Measurements from ENCODE around the gene EFNA1.

Gene EFNA1

GRCh38 chr1:155081472-155082300 is 46.0 kb upstream of the EFNA1 start:
- POLR2A ChIA-PET = interaction anchor here (1.0 to 1.9 kb wide), 9 partner anchors 11 to 92 kb away, joined by 3 to 7 read pairs (median 5); partner anchors contain the start of genes ADAM15, DPM3 and KRTCAP2
- CTCF ChIA-PET = interaction anchor here (0.6 to 1.7 kb wide), 3 partner anchors 9 to 86 kb away, joined by 3 to 5 read pairs (median 4); no protein-coding TSS in a partner anchor
- 0 out of 2 replicates have a peak, but pooled peaks have one; percentile 31 for TF ChIP-seq L3MBTL2 (conservative IDR thresholded peaks at IDR 0.05)
- TF ChIP-seq ELF4 (IDR thresholded peaks at IDR 0.05) = no peak
- no peak for DNase-seq (ENCODE audit: extremely low spot score)

DNA sequence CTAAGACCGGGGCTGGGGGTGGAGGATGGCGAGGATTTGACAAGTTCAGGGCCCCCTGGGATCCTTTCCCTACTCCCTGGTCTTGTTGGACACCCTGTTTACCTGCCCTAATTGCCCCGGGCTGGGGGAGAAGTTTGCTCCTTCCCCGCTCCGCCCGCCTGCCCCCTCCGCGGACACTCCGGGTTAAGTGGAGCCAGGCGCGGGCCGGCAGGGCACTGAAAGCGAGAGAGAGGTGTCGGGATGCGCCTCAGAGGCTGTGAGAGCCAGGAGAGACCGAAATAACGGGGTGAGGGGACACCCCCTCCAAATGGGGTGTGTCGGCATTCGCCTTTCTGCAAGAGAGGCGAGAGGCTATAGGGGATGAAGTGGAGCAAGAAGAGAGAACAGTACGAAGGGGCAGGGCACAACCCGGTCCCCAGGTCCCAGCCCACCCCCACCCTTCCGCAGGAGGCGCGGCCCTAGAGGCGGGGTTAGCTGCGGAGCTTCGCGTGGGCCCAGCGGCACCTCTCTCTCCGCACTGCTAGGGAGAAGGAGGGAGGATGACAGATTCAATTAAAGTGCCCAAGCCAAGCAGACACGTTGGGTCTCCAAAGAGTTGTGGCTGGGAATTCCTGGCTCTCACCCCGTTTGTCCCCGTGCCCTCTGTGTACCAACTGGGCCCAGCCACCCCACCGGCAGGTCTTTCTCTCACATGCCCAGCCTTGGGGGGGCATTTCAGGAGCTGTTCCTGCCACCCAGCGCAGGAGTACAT is 45.2 kb upstream of the EFNA1 start:
- DNase-seq (ENCODE audit: extremely low spot score) = no peak
- no peak for TF ChIP-seq L3MBTL2 (conservative IDR thresholded peaks at IDR 0.05)
- TF ChIP-seq PKNOX1 (IDR thresholded peaks at IDR 0.05) = no peak
- no peak for TF ChIP-seq ELF4 (IDR thresholded peaks at IDR 0.05)
- TF ChIP-seq ARNT (IDR thresholded peaks at IDR 0.05) = no peak
- no peak for TF ChIP-seq FOXM1 (IDR thresholded peaks at IDR 0.05; ENCODE audit: borderline replicate concordance)
- no peak for TF ChIP-seq ZNF384 (IDR thresholded peaks at IDR 0.05)
- TF ChIP-seq LEF1 (IDR thresholded peaks at IDR 0.05; ENCODE audit: borderline replicate concordance) = no peak
- no peak for TF ChIP-seq TARDBP (IDR thresholded peaks at IDR 0.05)
- no peak for TF ChIP-seq SUZ12 (IDR thresholded peaks at IDR 0.05)
- TF ChIP-seq SP1 (IDR thresholded peaks at IDR 0.05) = no peak
- no peak for TF ChIP-seq BHLHE40 (IDR thresholded peaks at IDR 0.05; ENCODE audit: borderline replicate concordance)
- TF ChIP-seq FOXA1 (IDR thresholded peaks at IDR 0.05) = no peak
- no peak for TF ChIP-seq HDGF (IDR thresholded peaks at IDR 0.05; ENCODE audit: borderline replicate concordance)
- TF ChIP-seq NFRKB (IDR thresholded peaks at IDR 0.05) = no peak
- no peak for TF ChIP-seq FOXK2 (IDR thresholded peaks at IDR 0.05)
- TF ChIP-seq CTBP1 (IDR thresholded peaks at IDR 0.05; ENCODE audit: borderline replicate concordance) = no peak
- ChIA-PET POLR2A (interaction anchor here (1.0 kb wide), 1 partner anchor 91 kb away, joined by 3 read pairs; the partner anchor contains the start of gene KRTCAP2), CTCF (interaction anchor here (0.7 kb wide), 1 partner anchor 20 kb away, joined by 3 read pairs; no protein-coding TSS in a partner anchor)

- ChIA-PET CTCF (interaction anchor here (0.7 kb wide), 1 partner anchor 20 kb away, joined by 3 read pairs; no protein-coding TSS in a partner anchor), POLR2A (interaction anchor here (1.0 kb wide), 1 partner anchor 90 kb away, joined by 3 read pairs; the partner anchor contains the start of gene KRTCAP2)
- DNase-seq (ENCODE audit: extremely low spot score) = no peak
- TF ChIP-seq HDGF (IDR thresholded peaks at IDR 0.05; ENCODE audit: borderline replicate concordance) (no peak), TARDBP (IDR thresholded peaks at IDR 0.05) (no peak), FOXM1 (IDR thresholded peaks at IDR 0.05; ENCODE audit: borderline replicate concordance) (no peak), BHLHE40 (IDR thresholded peaks at IDR 0.05; ENCODE audit: borderline replicate concordance) (no peak), ELF4 (IDR thresholded peaks at IDR 0.05) (no peak), LEF1 (IDR thresholded peaks at IDR 0.05; ENCODE audit: borderline replicate concordance) (no peak), PKNOX1 (IDR thresholded peaks at IDR 0.05) (no peak), L3MBTL2 (conservative IDR thresholded peaks at IDR 0.05) (no peak), FOXA1 (IDR thresholded peaks at IDR 0.05) (no peak), CTBP1 (IDR thresholded peaks at IDR 0.05; ENCODE audit: borderline replicate concordance) (no peak), ZNF384 (IDR thresholded peaks at IDR 0.05) (no peak), SP1 (IDR thresholded peaks at IDR 0.05) (no peak), SUZ12 (IDR thresholded peaks at IDR 0.05) (no peak)
Observed at GRCh38 chr1:155083052-155083541, 44.6 kb upstream of the EFNA1 start.

DNA sequence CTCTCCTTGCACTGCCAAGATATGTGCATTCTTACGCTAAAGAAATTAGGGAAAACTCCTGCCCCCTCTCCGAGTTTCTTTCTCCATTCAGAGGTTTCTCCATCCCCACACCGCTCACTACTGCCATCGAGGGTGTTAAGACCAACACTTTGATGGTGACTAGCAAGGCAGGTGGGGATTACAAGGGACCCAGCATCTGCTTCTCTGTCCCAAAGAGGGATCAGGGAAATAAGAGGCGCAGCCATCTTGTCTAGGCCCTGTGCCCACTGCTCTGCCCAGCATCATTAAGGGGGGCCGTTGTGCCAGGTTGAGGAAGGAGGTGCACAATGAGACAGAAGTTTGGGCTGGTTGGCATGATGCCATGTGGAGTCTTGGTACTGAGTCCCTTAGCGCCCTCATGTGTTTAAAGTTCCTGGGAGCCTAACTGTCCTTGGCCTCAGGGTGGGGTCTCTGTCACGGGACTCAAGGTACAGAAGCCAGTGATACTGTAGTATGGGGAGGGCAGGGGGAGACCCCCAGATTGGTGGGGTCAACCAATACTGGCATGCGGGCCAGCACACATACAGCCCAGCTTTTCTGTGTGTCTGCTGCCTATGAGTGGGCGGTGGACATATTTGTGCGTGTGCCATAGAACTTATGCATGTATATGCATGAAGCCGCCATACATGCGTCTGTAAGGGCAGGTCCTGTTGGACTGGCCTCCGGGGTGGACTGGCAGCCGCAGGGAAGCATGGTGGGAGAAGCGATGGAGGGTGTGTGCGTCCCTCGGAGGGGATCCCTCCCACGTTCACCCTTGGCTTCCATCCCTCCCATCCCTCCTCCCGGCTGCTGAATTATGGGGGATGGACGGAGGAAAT is 43.6 kb upstream of the EFNA1 start:
- TF ChIP-seq FOXA1 (IDR thresholded peaks at IDR 0.05) = no peak
- no peak for TF ChIP-seq ZNF384 (IDR thresholded peaks at IDR 0.05)
- no peak for TF ChIP-seq FOXM1 (IDR thresholded peaks at IDR 0.05; ENCODE audit: borderline replicate concordance)

DNA sequence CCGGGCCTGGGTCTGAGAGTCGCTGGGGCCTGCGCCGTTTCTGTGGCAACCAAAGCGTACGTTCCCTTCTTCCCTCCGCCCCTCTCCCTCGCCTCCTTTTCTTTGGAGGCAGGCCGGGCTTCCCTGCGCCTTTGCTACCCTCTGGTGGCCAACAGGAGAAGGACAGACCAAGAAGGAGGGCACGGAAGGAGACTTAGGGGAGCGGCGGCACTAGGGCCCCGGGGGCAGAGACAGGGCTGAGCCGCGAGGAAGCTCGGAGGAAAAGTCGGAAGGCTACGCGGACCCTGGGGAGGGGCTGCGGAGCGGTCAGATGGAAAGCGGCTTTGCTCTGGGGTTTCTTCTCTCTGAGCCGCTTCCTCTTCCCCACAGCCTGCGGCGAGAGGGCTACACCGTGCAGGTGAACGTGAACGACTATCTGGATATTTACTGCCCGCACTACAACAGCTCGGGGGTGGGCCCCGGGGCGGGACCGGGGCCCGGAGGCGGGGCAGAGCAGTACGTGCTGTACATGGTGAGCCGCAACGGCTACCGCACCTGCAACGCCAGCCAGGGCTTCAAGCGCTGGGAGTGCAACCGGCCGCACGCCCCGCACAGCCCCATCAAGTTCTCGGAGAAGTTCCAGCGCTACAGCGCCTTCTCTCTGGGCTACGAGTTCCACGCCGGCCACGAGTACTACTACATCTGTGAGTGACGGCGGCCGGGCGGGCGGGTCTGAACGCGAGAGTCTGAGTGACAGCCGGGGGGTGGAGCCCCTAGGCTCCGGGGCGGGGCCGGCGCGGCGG is 42.8 kb upstream of the EFNA1 start:
- ChIA-PET POLR2A (interaction anchor here (0.8 to 1.8 kb wide), 12 partner anchors 9 to 148 kb away, joined by 3 to 20 read pairs (median 5); partner anchors contain the start of genes ADAM15, DPM3, EFNA4 and KRTCAP2), CTCF (interaction anchor here (0.6 to 2.8 kb wide), 33 partner anchors 9 to 563 kb away, joined by 3 to 43 read pairs (median 5); partner anchors contain the start of genes ADAM15, EFNA4, KRTCAP2 and PBXIP1)
- TF ChIP-seq PKNOX1 (IDR thresholded peaks at IDR 0.05) (peak; percentile 99), LEF1 (IDR thresholded peaks at IDR 0.05; ENCODE audit: borderline replicate concordance) (no peak), FOXA1 (IDR thresholded peaks at IDR 0.05) (no peak), NFRKB (IDR thresholded peaks at IDR 0.05) (no peak), HDGF (IDR thresholded peaks at IDR 0.05; ENCODE audit: borderline replicate concordance) (no peak; the same call in 1 of the 2 replicates), TARDBP (IDR thresholded peaks at IDR 0.05) (no peak), ELF4 (IDR thresholded peaks at IDR 0.05) (no peak), L3MBTL2 (conservative IDR thresholded peaks at IDR 0.05) (no peak), FOXK2 (IDR thresholded peaks at IDR 0.05) (no peak), FOXM1 (IDR thresholded peaks at IDR 0.05; ENCODE audit: borderline replicate concordance) (peak; percentile 82; the same call in 1 of the 2 replicates), ZNF384 (IDR thresholded peaks at IDR 0.05) (no peak), SUZ12 (IDR thresholded peaks at IDR 0.05) (no peak), ARNT (IDR thresholded peaks at IDR 0.05) (peak; percentile 49; the same call in 1 of the 2 replicates), BHLHE40 (IDR thresholded peaks at IDR 0.05; ENCODE audit: borderline replicate concordance) (no peak), SP1 (IDR thresholded peaks at IDR 0.05) (no peak)
- DNase-seq (ENCODE audit: extremely low spot score) = peak; percentile 94

More for the DNA sequence above, 43.6 kb upstream of the EFNA1 start:
- CTCF ChIA-PET = interaction anchor here (0.8 to 2.8 kb wide), 14 partner anchors 9 to 110 kb away, joined by 4 to 43 read pairs (median 8); partner anchors contain the start of genes EFNA4 and KRTCAP2
- DNase-seq (ENCODE audit: extremely low spot score) = no peak
- POLR2A ChIA-PET = interaction anchor here (1.0 to 1.8 kb wide), 7 partner anchors 20 to 113 kb away, joined by 3 to 20 read pairs (median 5); partner anchors contain the start of genes ADAM15, EFNA4, KRTCAP2 and SHC1
